HEK293 (cell line): ENCODE data around the gene COL9A3.
"Not testable (repeated sequence)": the region's sequence is repeated elsewhere in the genome, so short reads cannot be mapped to it uniquely, and the experiment has no call there.

Experiments used
- CTCF ChIA-PET: fragments of 350-600 bp; formaldehyde crosslinking; extraction: SDS; loops from one replicate; lab custom pipeline; 2021; ENCODE audit warnings: antibody characterized with exemption; lab: Yijun Ruan, JAX
- POLR2A ChIA-PET: fragments of 300-600 bp; formaldehyde crosslinking; extraction: SDS; loops from one replicate; lab custom pipeline; 2020; ENCODE audit warnings: antibody characterized with exemption, inconsistent platforms; lab: Yijun Ruan, JAX
- H3K27ac ChIP-seq: fragments of 200-500 bp; sonication (Bioruptor generic); 2 replicates; pipeline ENCODE4 v1.5.1; 2014; ENCODE audit warnings: low read depth, low read length, control low read depth, inconsistent platforms; ENCODE audit errors: extremely low read depth
- H3K36me3 ChIP-seq, 2 experiments: fragments of 200-500 bp in 1 of 2; sonication (Bioruptor generic) in 1 of 2; 1 replicate in 1 of 2; 2 replicates in 1 of 2; pipeline ENCODE4 v1.5.1; 2014 to 2017; ENCODE audit warnings: inconsistent platforms in 2 of 2, low read length in 2 of 2; ENCODE audit not compliant: control insufficient read depth in 2 of 2, insufficient read depth in 1 of 2
- H3K4me1 ChIP-seq: fragments of 200-500 bp; sonication (Bioruptor generic); 2 replicates; pipeline ENCODE4 v1.5.1; 2014; ENCODE audit warnings: mild to moderate bottlenecking, low read length, inconsistent platforms; ENCODE audit not compliant: control insufficient read depth, insufficient read depth
- H3K4me3 ChIP-seq: 2 replicates; pipeline ENCODE4 v1.5.1; 2011; ENCODE audit warnings: low read depth, mild to moderate bottlenecking, control low read depth, low read length, moderate library complexity
- H3K9me3 ChIP-seq: fragments of 200-500 bp; sonication (Bioruptor generic); 2 replicates; pipeline ENCODE4 v1.5.1; 2014; ENCODE audit warnings: low read depth, low read length, inconsistent platforms; ENCODE audit not compliant: control insufficient read depth, insufficient read depth
- KLF7 ChIP-seq: fragments of 450-650 bp; formaldehyde crosslinking; IDR thresholded peaks from 2 replicates; pipeline ENCODE4 v1.5.1; 2016; ENCODE audit warnings: missing biosample characterization, missing genetic modification characterization, borderline replicate concordance
- KLF8 ChIP-seq: fragments of 450-650 bp; formaldehyde crosslinking; IDR thresholded peaks from 2 replicates; pipeline ENCODE4 v1.5.1; 2016; ENCODE audit warnings: missing biosample characterization, missing genetic modification characterization
- OVOL3 ChIP-seq: fragments of 450-650 bp; formaldehyde crosslinking; IDR thresholded peaks from 2 replicates; pipeline ENCODE4 v1.5.1; 2016; ENCODE audit warnings: missing biosample characterization, missing genetic modification characterization
- WT1 ChIP-seq: fragments of 450-650 bp; formaldehyde crosslinking; IDR thresholded peaks from 2 replicates; pipeline ENCODE4 v1.5.1; 2016; ENCODE audit warnings: missing biosample characterization, missing genetic modification characterization
- ZBTB17 ChIP-seq: fragments of 450-650 bp; formaldehyde crosslinking; IDR thresholded peaks from 2 replicates; pipeline ENCODE4 v1.5.1; 2016; ENCODE audit warnings: missing biosample characterization, missing genetic modification characterization
- ZNF10 ChIP-seq: fragments of 450-650 bp; formaldehyde crosslinking; IDR thresholded peaks from 2 replicates; pipeline ENCODE4 v1.5.1; 2017; ENCODE audit warnings: missing biosample characterization, missing genetic modification characterization
- ZNF112 ChIP-seq: fragments of 450-650 bp; formaldehyde crosslinking; IDR thresholded peaks from 2 replicates; pipeline ENCODE4 v1.5.0; 2017; ENCODE audit warnings: missing biosample characterization, missing genetic modification characterization
- ZNF121 ChIP-seq: fragments of 450-650 bp; formaldehyde crosslinking; IDR thresholded peaks from 2 replicates; pipeline ENCODE4 v1.5.1; 2016; ENCODE audit warnings: missing biosample characterization, missing genetic modification characterization
- ZNF202 ChIP-seq: fragments of 450-650 bp; formaldehyde crosslinking; IDR thresholded peaks from 2 replicates; pipeline ENCODE4 v1.5.1; 2016; ENCODE audit warnings: missing biosample characterization, missing genetic modification characterization, borderline replicate concordance
- ZNF302 ChIP-seq: fragments of 450-650 bp; formaldehyde crosslinking; IDR thresholded peaks from 2 replicates; pipeline ENCODE4 v1.5.1; 2016; ENCODE audit warnings: missing biosample characterization, missing genetic modification characterization, low read depth
- ZNF600 ChIP-seq: fragments of 450-650 bp; formaldehyde crosslinking; IDR thresholded peaks from 2 replicates; pipeline ENCODE4 v1.5.1; 2016; ENCODE audit warnings: missing biosample characterization, missing genetic modification characterization
- ZNF707 ChIP-seq: fragments of 450-650 bp; formaldehyde crosslinking; IDR thresholded peaks from 2 replicates; pipeline ENCODE4 v1.5.1; 2016; ENCODE audit warnings: missing biosample characterization, missing genetic modification characterization
- ZNF747 ChIP-seq: fragments of 450-650 bp; formaldehyde crosslinking; IDR thresholded peaks from 2 replicates; pipeline ENCODE4 v1.5.1; 2016; ENCODE audit warnings: missing biosample characterization, missing genetic modification characterization
- TF ChIP-seq, protein P1 (sequence below): fragments of 450-650 bp; formaldehyde crosslinking; conservative IDR thresholded peaks from 2 replicates; pipeline ENCODE4 v1.5.1; 2016; ENCODE audit warnings: low read depth, missing biosample characterization, missing genetic modification characterization
- TF ChIP-seq, protein P2 (sequence below): fragments of 450-650 bp; formaldehyde crosslinking; IDR thresholded peaks from 2 replicates; pipeline ENCODE4 v1.5.1; 2016; ENCODE audit warnings: missing biosample characterization, missing genetic modification characterization

COL9A3 gene

DNA sequence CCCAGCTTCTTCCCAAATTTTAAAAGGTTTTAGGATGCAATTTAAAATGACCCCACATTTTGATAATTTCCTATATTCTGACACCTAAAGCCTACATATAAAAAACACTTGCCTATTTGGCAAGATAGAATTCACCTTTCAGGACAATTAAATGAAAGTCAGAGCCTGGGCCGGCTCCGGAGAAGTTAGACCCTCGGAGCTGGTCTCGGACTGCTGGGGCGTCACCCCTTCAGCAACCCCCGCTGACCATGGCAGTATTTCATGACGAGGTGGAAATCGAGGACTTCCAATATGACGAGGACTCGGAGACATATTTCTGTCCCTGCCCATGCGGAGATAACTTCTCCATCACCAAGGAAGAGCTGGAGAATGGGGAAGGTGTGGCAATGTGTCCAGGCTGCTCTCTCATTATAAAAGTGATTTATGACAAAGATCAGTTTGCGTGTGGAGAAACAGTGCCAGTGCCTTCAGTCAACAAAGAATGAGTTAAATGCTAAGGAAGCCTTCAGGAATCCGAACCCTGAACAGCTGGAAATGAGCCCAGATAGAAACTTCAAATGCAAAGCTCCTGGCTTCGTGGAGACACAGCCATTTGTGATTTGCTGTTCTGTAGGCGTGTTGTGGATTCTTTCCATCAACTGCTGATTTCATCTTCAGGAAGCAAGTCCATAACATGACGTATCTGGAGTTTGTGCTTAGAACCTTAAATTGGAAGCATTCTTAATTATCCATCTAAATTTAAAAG, 28.7 kb downstream of the COL9A3 start:
- H3K27ac ChIP-seq = no peak overlapping the region
- no peak overlapping the region for H3K4me3 ChIP-seq
- peak; percentile 37; the same call in 1 of the 2 replicates for TF ChIP-seq ZNF600 (tag by site-specific recombination)
- TF ChIP-seq ZNF10 (tag by site-specific recombination) = peak; percentile 56; the same call in 1 of the 2 replicates
- TF ChIP-seq WT1 (tag by site-specific recombination) = no peak
- TF ChIP-seq, all 188 proteins: peak for 2
- no peaks in the 10 kb centered on the region for H3K4me1 ChIP-seq
- no peaks in the 10 kb centered on the region for H3K9me3 ChIP-seq
- POLR2A ChIA-PET = interaction anchor here (0.8 kb wide), 1 partner anchor 11 kb away, joined by 3 read pairs; no protein-coding TSS in a partner anchor
- peaks cover 0 to 37% of the 10 kb centered on the region in 2 experiments; a peak in 2 of 3 replicates for H3K36me3 ChIP-seq
- CTCF ChIA-PET = interaction anchor here (0.8 kb wide), 1 partner anchor 22 kb away, joined by 3 read pairs; no protein-coding TSS in a partner anchor

DNA sequence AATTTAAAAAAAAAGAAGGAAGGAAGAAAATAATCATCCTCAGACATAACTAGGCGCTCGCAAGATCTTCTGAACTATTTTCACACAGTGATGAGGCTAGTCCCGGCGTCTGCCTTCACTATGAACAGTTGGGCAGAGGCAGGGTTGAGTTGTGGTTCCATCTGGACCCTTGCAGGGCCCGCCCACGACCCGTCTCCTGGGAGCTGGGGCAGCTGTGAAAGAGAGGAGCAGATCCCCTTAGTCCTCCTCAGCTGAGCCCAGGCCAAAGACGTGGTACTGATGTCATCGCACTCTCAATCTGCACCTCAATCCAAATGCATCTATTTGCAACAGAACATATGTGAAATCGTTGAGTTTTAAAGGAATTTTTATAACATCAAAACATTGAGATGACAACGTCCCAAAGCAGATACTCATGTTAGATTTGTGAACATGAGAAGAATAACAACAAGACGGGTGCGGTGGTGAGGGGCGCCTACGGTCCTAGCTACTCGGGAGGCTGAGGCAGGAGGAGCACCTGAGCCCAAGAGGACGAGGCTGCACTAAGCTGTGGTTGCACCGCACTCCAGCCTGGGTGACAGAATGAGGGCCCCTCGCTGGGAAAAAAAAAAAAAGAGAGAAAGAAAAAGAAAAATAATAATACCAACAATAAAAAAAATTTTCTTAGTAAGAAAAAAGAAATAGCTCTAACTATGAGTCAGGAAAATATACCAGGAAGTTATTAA, 29.5 kb downstream of the COL9A3 start:
- no peaks in the 10 kb centered on the region for H3K9me3 ChIP-seq
- H3K4me3 ChIP-seq = no peak overlapping the region
- POLR2A ChIA-PET = interaction anchor here (0.8 to 0.9 kb wide), 2 partner anchors 10 to 29 kb away, joined by 3 read pairs; no protein-coding TSS in a partner anchor
- H3K4me1 ChIP-seq = no peaks in the 10 kb centered on the region
- TF ChIP-seq ZNF302 (tag by site-specific recombination) (no peak), ZNF202 (tag by site-specific recombination) (no peak), ZNF747 (tag by site-specific recombination) (no peak), ZBTB17 (tag by site-specific recombination) (0 out of 2 replicates have a peak, but pooled peaks have one; percentile 17)
- H3K36me3 ChIP-seq = peaks cover 0 to 41% of the 10 kb centered on the region in 2 experiments; a peak in 2 of 3 replicates
- no peak overlapping the region for H3K27ac ChIP-seq
- CTCF ChIA-PET = interaction anchor here (0.8 to 1.8 kb wide), 6 partner anchors 11 to 346 kb away, joined by 3 to 8 read pairs (median 4); no protein-coding TSS in a partner anchor

DNA sequence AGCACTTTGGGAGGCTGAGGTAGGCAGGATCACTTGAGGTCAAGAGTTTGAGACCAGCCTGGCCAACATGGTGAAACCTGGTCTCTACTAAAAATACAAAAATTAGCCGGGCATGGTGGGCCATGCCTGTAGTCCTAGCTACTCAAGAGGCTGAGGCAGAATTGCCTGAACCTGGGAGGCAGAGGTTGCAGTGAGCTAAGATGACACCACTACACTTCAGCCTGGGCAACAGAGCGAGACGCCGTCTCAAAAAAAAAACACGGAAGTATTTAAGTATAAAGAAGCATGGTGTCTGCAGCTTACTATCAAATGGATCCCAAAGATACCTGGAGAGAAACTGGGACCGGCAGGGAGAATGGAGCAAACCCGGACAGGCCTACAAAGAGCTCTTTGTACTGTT, 32.1 kb downstream of the COL9A3 start:
- H3K27ac ChIP-seq, POLR2A ChIA-PET, H3K9me3 ChIP-seq, H3K4me1 ChIP-seq, H3K4me3 ChIP-seq: not testable (repeated sequence)
- CTCF ChIA-PET = interaction anchor here (0.6 to 1.2 kb wide), 2 partner anchors 13 to 14 kb away, joined by 3 to 4 read pairs; no protein-coding TSS in a partner anchor
- peaks cover 0 to 60% of the 10 kb centered on the region in 2 experiments; a peak in 2 of 3 replicates for H3K36me3 ChIP-seq

DNA sequence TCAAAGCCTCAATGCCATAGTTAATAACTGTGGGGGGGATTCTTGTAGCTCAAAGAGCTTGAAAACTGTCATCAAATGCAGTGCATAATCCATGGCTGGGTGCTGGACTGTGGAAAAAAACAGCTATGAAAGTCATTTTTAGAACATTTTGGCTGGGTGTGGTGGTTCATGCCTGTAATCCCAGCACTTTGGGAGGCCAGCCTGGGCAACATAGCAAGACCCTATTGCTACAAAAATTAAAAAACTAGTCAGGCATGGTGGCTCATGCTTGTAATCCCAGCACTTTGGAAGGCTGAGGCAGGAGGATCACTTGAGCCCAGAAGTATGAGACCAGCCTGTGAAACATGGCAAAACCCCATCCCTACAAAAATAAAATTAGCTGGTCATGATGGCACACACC, 32.6 kb downstream of the COL9A3 start:
- H3K36me3 ChIP-seq = peaks cover 0 to 64% of the 10 kb centered on the region in 2 experiments; a peak in 2 of 3 replicates
- TF ChIP-seq KLF8 (tag by site-specific recombination) (no peak), ZNF112 (no peak), ZNF121 (tag by site-specific recombination) (peak; percentile 94)

DNA sequence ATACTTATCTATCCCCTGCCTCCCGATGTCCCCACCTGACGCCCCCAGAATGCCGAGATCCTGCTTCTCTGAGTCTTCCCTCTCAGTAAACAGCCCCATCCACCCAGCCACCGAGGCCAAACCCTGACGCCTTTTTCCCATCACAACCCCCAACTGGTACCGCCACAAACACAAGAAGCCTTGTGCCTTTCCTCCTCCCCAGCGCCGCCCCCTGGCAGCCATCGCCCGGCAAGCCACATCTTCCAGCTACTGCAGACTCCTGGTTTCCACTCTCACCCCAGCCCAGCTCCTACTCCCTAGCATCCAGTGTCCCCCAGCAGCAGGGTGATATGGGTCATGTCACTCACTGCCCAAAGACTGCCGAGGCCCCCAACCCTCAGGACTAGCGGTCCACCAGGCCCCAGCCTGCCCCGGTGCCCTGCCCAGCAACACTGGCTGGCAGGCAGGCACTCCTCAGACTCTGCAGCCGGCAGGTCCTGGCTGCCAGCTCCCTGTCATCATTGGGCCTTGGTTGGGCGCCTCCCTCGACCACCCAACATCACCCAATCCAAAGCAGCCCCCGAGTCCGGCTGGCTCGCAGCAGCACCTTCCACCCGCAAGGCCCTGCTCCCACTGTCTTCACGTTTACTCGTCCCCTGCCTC, 33.6 kb downstream of the COL9A3 start:
- POLR2A ChIA-PET = no interaction called here
- no peak overlapping the region for H3K4me3 ChIP-seq
- no peaks in the 10 kb centered on the region for H3K9me3 ChIP-seq
- peaks cover 7 to 73% of the 10 kb centered on the region in 2 experiments; a peak in 2 of 3 replicates for H3K36me3 ChIP-seq
- H3K4me1 ChIP-seq = no peaks in the 10 kb centered on the region
- H3K27ac ChIP-seq = no peak overlapping the region
- CTCF ChIA-PET = interaction anchor here (0.7 to 1.5 kb wide), 3 partner anchors 28 to 356 kb away, joined by 3 to 7 read pairs (median 3); no protein-coding TSS in a partner anchor
- TF ChIP-seq ZNF707 (tag by site-specific recombination) (no peak), KLF7 (tag by site-specific recombination) (no peak), OVOL3 (tag by site-specific recombination) (no peak)
- TF ChIP-seq, protein P1, sequence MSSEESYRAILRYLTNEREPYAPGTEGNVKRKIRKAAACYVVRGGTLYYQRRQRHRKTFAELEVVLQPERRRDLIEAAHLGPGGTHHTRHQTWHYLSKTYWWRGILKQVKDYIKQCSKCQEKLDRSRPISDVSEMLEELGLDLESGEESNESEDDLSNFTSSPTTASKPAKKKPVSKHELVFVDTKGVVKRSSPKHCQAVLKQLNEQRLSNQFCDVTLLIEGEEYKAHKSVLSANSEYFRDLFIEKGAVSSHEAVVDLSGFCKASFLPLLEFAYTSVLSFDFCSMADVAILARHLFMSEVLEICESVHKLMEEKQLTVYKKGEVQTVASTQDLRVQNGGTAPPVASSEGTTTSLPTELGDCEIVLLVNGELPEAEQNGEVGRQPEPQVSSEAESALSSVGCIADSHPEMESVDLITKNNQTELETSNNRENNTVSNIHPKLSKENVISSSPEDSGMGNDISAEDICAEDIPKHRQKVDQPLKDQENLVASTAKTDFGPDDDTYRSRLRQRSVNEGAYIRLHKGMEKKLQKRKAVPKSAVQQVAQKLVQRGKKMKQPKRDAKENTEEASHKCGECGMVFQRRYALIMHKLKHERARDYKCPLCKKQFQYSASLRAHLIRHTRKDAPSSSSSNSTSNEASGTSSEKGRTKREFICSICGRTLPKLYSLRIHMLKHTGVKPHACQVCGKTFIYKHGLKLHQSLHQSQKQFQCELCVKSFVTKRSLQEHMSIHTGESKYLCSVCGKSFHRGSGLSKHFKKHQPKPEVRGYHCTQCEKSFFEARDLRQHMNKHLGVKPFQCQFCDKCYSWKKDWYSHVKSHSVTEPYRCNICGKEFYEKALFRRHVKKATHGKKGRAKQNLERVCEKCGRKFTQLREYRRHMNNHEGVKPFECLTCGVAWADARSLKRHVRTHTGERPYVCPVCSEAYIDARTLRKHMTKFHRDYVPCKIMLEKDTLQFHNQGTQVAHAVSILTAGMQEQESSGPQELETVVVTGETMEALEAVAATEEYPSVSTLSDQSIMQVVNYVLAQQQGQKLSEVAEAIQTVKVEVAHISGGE (tag by site-specific recombination) = no peak
- TF ChIP-seq, protein P2, sequence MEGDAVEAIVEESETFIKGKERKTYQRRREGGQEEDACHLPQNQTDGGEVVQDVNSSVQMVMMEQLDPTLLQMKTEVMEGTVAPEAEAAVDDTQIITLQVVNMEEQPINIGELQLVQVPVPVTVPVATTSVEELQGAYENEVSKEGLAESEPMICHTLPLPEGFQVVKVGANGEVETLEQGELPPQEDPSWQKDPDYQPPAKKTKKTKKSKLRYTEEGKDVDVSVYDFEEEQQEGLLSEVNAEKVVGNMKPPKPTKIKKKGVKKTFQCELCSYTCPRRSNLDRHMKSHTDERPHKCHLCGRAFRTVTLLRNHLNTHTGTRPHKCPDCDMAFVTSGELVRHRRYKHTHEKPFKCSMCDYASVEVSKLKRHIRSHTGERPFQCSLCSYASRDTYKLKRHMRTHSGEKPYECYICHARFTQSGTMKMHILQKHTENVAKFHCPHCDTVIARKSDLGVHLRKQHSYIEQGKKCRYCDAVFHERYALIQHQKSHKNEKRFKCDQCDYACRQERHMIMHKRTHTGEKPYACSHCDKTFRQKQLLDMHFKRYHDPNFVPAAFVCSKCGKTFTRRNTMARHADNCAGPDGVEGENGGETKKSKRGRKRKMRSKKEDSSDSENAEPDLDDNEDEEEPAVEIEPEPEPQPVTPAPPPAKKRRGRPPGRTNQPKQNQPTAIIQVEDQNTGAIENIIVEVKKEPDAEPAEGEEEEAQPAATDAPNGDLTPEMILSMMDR (tag by site-specific recombination) = peak; percentile 33; the same call in 1 of the 2 replicates

More for the DNA sequence above, 32.6 kb downstream of the COL9A3 start:
- POLR2A ChIA-PET = interaction anchor here (0.5 kb wide), 1 partner anchor 26 kb away, joined by 5 read pairs; no protein-coding TSS in a partner anchor
- Histone ChIP-seq H3K9me3 (no peaks in the 10 kb centered on the region), H3K4me3 (no peak overlapping the region), H3K4me1 (no peaks in the 10 kb centered on the region), H3K27ac (no peak overlapping the region)
- CTCF ChIA-PET = interaction anchor here (0.8 to 1.5 kb wide), 3 partner anchors 13 to 52 kb away, joined by 3 to 7 read pairs (median 3); no protein-coding TSS in a partner anchor
